ENCODE results near the gene TLE2. TPM values are rescaled to one million over a fixed set of nuclear protein-coding genes. Genes with fewer than 3 reads are reported as not detected.
A peak's percentile ranks its signal among the peaks of the same experiment; 100 is the strongest.

TLE2 gene
- total RNA-seq, 2 experiments from 2014 or later, result 1.2 to 1.6 TPM

- Histone ChIP-seq H3K4me1 (ENCODE audit: insufficient read depth, low read length, poor library complexity, severe bottlenecking) (peaks cover 9% of the 10 kb centered on the region), H4K20me1 (ENCODE audit: insufficient read depth, low read length) (no peaks in the 10 kb centered on the region), H3K27ac (ENCODE audit: low read depth, low read length, poor library complexity, severe bottlenecking) (no peak overlapping the region), H3K9me3 (ENCODE audit: low read length) (no peaks in the 10 kb centered on the region), H2AFZ (ENCODE audit: low read length) (no peak overlapping the region), H3K4me3 (ENCODE audit: low read depth, low read length, poor library complexity, severe bottlenecking) (no peak overlapping the region), H3K4me2 (ENCODE audit: low read length) (no peak overlapping the region), H3K79me2 (ENCODE audit: insufficient read depth, low read depth, low read length) (no peaks in the 10 kb centered on the region), H3K36me3 (ENCODE audit: insufficient read depth, low read length) (no peaks in the 10 kb centered on the region), H3K9me2 (ENCODE audit: insufficient read depth, low read length) (no peaks in the 10 kb centered on the region)
- no peak for TF ChIP-seq EZH2phosphoT487 (IDR thresholded peaks at IDR 0.05; ENCODE audit: borderline replicate concordance, low read depth, low read length)
- TF ChIP-seq CTCF (conservative IDR thresholded peaks at IDR 0.05; ENCODE audit: low read length), result no peak
- intact Hi-C loops (cut with micrococcal nuclease; ENCODE audit: unreplicated experiment), result no loop called here
- no peak for DNase-seq (ENCODE audit: low spot score)
- POLR2A ChIA-PET, result no interaction called here
- CTCF ChIA-PET (ENCODE audit: unreplicated experiment), result no interaction called here
- BruUV-seq (replicated peaks), result no TSS peak
These were observed 71.9 kb downstream of the TLE2 start for GRCh38 chr19:2957160-2957559.

GRCh38 chr19:2952953-2953481 lies 76.1 kb downstream of the TLE2 start:
- Histone ChIP-seq H3K4me3 (ENCODE audit: low read depth, low read length, poor library complexity, severe bottlenecking) (peak overlapping the region; percentile 15), H3K4me1 (ENCODE audit: insufficient read depth, low read length, poor library complexity, severe bottlenecking) (peaks cover 17% of the 10 kb centered on the region), H2AFZ (ENCODE audit: low read length) (peak overlapping the region; percentile 89), H3K9me3 (ENCODE audit: low read length) (no peaks in the 10 kb centered on the region), H3K79me2 (ENCODE audit: insufficient read depth, low read depth, low read length) (peaks cover 16% of the 10 kb centered on the region; the same call in 1 of the 2 replicates), H3K4me2 (ENCODE audit: low read length) (peak overlapping the region; percentile 54), H3K27ac (ENCODE audit: low read depth, low read length, poor library complexity, severe bottlenecking) (no peak overlapping the region), H4K20me1 (ENCODE audit: insufficient read depth, low read length) (no peaks in the 10 kb centered on the region), H3K9me2 (ENCODE audit: insufficient read depth, low read length) (no peaks in the 10 kb centered on the region), H3K36me3 (ENCODE audit: insufficient read depth, low read length) (no peaks in the 10 kb centered on the region)
- peak; percentile 30; the same call in 1 of the 2 replicates for TF ChIP-seq CTCF (conservative IDR thresholded peaks at IDR 0.05; ENCODE audit: low read length)
- TF ChIP-seq EZH2phosphoT487 (IDR thresholded peaks at IDR 0.05; ENCODE audit: borderline replicate concordance, low read depth, low read length), result no peak
- CTCF ChIA-PET (ENCODE audit: unreplicated experiment), result no interaction called here
- peak; percentile 31 for DNase-seq (ENCODE audit: low spot score)
- POLR2A ChIA-PET, result no interaction called here
- intact Hi-C loops (cut with micrococcal nuclease; ENCODE audit: unreplicated experiment), result loop anchor here (5.0 kb wide), 1 partner anchor 174 kb away; no protein-coding TSS in a partner anchor
- BruUV-seq (replicated peaks), result no TSS peak
